Stimulated activated CD8-positive, alpha-beta memory T cell treated with anti-CD3 and anti-CD28 coated beads, Interleukin-7, amount 100 ng/mL, for 24 hours (primary cell): ENCODE data around the gene SLC12A9.
"Not testable (repeated sequence)": the region's sequence is repeated elsewhere in the genome, so short reads cannot be mapped to it uniquely, and the experiment has no call there.

Source experiments
- DNase-seq: peaks from one replicate; pipeline ENCODE4 v3.0.0-alpha.2; 2020; ENCODE audit warnings: low read depth

SLC12A9 gene

DNA sequence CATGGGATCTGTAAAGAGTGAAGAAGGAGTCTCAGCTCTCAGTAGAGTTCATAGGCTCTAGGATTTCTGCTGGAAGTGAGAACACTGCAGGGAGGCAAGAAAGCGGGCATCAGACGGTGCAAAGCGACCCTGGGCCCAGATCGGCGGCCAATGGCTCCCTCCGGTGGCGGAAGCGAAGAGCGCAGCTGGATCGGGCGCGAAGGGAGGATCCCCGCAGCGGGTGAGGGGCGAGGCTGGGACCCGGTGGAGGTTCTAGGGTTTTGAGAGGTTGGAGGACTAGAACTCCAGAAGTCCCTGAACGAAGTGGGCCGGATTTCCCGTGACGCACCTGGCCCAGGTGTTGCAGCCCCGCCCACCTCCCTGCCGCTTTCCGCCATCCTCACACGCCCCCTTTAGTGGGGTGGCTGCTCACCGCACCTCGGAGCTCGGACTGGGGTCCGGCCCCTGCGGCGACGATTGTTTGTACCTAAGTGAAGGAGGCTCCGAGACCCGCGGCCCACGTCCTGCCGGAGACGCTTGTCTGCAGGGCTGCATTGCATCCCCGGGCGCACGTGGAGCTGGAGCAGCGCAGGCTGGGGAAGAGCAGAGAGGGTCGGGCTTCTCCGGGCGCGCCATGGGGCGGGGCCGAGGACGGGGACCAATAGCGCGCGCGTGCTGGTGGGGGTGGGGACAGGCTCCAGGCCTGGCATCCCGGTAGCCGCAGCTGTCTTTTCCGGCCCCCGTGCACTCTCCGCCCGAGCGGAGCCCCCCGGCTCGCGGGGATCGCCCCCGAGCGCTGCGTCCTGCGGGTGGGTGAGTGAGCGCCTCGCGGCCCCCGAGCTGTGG, at the start of gene SLC12A9:
SLC12A9 (plus strand) TSS at position 666 of the 825 bp plus-strand sequence. CDS start 1,485 bp downstream, outside the sequence.
- DNase-seq: peak; percentile 74

DNA sequence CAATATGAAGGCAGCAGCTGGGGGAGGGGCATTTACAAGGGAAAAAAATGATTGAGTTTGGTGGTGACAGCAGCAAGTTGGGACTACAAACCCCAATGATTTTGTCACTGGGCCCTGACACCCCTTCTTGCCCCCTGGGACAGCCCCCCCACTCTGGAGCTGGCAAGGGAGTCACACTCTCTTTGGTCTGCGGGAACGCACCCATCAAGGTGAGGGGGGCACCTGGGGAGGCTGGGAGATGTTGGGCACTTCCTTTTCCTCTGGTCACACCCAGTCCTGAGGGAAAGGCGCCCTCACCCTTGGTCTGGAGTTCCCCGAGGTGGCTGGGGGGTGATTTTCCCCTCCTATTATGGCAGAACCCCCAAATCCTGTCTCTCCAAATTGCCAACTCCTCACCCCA, 49.6 kb upstream of the SLC12A9 start:
- DNase-seq: no peak

DNA sequence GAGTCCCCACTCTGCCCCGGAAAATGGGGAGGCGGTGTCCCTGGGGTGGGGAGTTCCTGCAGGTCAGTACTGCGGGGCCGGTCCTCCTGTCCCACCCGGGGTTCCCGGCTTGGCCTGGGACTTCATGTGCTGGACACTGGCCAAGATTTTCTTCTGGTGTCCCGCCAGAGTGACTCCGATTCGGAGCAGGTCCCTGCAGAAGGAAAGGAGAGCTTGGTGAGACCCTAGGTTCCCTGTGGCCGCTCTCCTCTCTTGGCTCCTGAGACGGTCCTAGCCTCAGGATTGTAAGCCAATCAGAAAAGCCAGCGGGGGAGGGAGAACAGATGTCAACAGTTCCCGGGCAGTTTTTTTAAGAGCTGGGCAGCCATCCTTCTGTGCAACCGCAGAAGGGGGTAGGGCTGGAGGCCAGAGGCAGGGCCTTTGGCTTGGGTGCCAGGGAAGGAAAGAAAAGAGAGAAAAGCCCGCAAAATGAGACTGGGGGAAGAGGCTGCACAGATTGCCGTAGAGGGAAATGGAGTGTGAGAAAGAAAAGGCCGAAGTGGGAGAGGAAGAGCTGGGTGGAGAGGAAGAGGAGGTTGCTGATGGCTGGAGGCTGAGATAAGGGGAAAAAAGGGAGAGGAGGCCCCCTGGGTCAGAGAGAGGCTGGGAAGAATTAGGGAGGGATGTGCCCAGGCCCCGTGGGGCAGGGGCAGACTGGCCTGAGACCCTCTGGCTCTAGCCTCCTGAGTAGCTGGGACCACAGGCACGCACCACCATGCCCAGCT, 48.9 kb upstream of the SLC12A9 start:
- no peak for DNase-seq

- no peak for DNase-seq
Measured at GRCh38 chr7:100804681-100805431, 47.7 kb upstream of the SLC12A9 start.

DNA sequence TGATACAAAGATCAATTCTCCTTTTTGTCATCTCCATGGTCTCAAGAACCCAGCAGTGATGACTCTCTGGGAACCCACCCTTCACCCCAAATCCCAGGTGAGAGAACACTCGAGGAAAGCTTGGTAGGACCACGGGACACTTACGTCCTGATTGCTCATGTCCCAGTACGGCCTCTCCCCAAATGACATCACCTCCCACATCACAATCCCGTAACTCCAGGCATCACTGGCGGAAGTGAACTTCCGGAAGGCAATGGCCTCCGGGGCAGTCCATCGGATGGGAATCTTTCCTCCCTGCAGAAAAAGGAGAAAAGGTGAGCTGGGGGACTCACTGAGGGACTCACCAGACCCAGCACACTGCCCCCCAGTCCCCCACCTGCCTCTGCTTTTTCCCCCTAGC, 46.2 kb upstream of the SLC12A9 start:
- DNase-seq: no peak

DNA sequence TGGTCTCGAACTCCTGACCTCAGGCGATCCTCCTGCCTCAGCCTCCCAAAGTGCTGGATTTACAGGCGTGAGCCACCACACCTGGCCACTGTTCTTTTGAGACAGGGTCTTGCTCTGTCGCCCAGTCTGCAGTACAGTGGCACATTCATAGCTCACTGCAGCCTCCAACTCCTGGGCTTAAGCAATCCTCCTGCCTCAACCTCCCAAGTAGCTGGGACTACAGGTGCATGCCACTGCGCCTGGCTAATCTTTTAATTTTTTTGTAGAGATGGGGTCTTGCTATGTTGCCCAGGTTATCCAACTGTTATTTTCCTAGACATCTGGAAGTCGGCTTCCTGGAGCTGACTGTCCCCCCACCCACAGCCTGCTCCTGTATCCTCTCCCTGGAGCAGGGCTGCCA, 45.6 kb upstream of the SLC12A9 start:
- not testable (repeated sequence) for DNase-seq

GRCh38 chr7:100808354-100808875, 44.1 kb upstream of the SLC12A9 start:
- DNase-seq: no peak

DNA sequence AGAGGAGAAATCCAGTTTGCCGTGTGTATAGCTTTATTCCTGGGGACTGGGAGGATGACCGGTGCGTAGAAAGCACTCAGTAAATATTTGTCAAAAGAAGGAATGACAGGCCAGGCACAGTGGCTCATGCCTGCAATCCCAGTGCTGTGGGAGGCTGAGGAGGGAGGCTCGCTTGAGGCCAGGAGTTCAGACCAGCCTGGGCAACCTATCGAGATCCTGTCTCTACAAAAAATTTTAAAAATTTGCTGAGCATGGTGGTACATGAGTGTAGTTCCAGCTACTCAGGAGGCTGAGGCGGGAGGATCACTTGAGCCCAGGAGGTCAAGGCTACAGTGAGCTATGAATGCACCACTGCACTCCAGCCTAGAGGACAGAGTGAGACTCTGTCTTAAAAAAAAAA, 41.0 kb upstream of the SLC12A9 start:
- no peak for DNase-seq

DNA sequence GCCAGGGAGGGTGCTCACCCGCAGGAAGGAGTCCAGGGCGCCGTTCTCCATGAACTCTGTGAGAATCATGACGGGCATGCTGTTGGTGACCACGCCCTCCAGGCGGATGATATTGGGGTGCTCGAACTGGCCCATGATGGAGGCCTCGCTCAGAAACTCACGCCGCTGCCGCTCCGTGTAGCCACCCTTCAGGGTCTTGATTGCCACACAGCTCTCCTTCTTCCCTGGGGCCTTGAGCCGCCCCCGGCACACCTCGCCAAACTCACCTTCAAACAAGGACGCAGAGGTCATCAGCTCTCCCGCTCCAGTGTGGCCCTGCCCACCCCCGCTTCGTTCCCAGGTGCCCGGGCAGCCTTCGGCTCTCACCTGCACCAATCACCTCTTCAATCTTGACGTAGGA, 39.8 kb upstream of the SLC12A9 start:
- no peak for DNase-seq

DNA sequence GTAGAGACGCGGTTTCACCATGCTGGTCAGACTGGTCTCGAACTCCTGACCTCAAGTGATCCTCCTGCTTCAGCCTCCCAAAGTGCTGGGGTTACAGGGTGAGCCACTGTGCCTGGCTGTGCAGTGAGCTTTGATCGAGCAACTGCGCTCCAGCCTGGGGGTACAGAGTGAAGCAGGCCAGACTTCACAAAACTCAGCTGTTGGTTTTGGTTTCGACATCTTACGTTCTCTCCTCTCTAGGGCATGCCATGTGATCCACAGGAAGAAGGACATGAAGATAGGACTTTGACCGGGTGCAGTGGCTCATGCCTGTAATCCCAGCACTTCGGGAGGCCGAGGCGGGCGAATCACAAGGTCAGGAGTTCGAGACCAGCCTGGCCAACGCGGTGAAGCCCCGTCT, 36.0 kb upstream of the SLC12A9 start:
- DNase-seq: not testable (repeated sequence)

DNA sequence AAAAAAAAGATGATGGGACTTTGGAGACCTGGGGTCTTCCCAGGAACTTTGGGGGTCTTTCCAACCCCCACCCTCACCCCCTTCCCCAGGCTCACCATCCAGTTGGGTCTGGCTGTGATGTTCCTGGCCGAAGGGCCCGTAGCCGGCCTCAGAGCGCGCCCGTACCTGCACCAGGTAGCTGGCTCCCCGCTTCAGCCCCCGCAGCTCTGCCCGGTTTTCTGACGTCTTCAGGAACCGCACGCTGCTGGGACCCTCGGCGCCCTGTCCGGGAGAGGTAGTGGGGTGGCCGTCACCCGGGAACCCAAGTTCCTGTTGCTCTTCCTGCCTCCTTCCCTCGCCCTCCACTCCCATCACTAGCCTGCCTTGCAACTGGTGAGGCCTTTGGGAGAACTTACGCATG, 35.4 kb upstream of the SLC12A9 start:
- DNase-seq: no peak

GRCh38 chr7:100818366-100818765, 34.1 kb upstream of the SLC12A9 start:
- DNase-seq: no peak

DNA sequence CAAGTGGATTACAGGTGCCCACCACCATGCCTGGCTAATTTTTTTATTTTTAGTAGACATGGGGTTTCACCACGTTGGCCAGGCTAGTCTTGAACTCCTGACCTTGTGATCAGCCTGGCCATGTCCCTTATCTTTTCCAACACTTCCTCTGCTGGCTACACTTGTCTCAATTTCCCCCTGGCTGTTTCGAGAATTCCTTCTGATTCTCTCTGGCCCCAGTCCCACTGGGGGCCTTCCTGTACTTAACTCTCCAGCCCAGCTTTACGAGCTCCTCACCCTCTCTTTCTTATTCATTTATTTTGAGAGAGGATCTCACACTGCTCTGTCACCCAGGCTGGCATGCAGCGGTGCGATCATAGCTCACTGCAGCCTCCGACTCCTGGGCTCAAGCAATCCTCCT, 33.7 kb upstream of the SLC12A9 start:
- DNase-seq: no peak

DNA sequence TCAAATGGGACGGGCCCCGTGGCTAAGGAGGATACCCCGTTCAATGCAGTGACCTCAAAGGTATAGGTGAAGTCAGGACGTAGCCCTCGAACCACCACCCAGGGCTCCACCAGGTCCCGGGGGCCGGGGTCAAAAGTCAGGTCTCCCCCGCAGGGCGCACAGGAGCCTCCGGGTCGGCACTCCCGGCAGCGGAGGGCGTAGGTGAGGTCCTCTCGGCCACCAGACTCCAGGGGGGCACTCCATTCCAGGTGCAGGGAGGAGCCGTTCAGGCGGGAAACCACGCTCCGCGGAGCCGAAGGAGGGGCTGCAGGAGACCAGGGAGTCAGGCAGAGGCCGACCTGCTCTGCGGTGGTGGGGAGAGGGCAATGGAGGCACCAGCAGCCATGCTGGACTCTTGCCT, 32.9 kb upstream of the SLC12A9 start:
- DNase-seq: no peak

DNA sequence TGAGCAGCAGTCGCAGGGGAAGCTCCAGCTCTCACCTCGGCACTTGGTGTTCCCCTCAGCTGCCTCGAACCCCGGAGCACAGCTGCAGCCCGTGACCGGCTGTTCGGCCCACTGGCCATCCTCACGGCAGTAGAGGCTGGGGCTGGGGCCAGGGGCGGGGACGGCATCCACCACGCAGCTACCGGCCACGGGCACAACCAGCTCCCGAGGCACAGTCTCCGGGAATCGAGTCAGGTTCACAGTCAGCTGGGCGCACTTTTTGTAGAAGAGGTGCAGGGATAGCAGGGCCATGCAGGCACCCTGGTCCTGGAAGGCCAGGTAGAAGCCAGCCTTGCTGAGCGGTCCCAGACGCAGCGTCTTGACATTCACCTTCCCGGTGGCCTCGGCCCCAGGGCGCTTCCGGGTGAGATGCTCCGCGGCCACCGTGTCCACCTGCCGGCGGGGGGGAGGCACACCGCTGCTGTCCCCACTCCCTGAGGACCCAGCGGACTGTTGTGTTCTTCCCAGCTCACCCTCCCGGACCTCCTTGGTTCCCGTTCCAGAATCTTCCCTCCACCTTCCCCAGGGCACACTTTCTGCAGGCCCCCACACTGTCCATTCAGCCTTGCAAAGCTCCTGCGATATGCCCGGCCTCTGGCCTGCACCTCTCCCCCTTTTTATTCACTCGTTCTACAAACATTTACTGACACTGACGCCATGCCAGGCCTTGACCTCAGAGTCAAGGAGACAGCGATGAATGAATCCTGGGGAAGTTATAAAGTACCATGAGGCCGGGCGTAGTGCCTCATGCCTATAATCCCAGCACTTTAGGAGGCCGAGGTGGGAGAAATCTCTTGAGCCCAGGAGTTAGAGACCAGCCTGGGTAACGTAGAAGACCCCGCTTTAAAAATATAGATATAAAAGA, 30.0 kb upstream of the SLC12A9 start:
- DNase-seq: no peak

DNA sequence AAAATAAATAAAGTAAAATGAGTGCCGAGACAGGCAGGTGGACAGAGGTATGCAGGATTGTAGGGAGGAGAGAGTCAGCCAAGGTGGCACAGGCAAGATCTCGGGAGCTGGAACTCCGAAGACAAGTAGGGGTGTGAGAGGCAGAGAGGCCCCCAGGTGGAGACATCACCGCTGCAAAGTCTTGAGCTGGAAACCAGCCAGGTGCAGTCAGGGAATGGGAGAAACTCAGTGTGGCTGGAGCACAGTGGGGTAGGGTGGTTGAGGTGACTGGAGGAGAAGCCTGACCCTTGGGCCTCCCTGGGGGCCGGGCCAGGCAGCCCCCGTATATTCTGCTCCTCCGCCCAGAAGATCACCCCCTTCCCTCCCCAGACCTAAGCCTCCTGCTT, 29.4 kb upstream of the SLC12A9 start:
- no peak for DNase-seq

GRCh38 chr7:100823534-100823933, 29.0 kb upstream of the SLC12A9 start:
- no peak for DNase-seq

DNA sequence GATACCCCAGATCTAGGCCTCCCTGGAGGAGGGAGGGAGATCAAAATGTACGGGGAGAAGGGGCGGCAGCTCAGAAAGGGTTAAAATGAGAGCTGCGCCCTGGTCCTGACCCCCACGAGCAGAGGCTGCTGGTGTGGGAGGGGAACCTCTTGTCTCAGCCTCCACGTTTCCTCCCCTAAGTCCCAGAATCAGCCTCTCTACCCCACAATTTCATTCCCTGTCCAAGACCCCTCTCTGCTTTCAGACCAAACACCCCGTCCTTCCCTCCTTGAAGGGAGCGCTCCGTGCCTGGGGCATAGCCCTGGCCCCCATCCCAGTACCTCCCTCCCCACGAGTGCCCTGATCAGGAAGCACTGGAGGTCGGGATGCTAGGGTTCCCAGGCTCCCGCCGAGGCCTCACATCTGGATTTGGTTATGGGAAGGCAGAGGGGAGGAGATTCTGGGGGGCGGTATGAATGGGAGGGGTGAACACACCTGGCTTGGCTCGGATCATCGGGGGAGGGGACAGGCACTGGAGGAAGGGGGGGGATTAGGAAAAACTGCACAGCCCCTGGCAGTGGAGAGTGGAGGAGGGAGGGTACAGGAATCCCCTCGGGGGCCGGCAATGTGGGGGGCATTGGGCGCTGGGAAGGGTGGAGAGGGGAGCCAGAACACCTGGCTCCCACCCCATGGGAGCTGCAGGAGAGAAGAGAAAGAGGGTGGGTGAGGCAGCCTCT, 27.9 kb upstream of the SLC12A9 start:
- no peak for DNase-seq

- no peak for DNase-seq
Measured at GRCh38 chr7:100825215-100825671, 27.3 kb upstream of the SLC12A9 start.

GRCh38 chr7:100825751-100826513, 26.6 kb upstream of the SLC12A9 start:
- no peak for DNase-seq
